ENCODE results near the gene P2RY12.

P2RY12 gene

GRCh38 chr3:151347432-151347831, 37.1 kb downstream of the P2RY12 start:
- Histone ChIP-seq H3K4me3 (ENCODE audit: extremely low read depth, insufficient read depth, low read length, poor library complexity, severe bottlenecking) (no peak overlapping the region), H3K4me1 (ENCODE audit: control insufficient read depth, insufficient read depth, low read length, poor library complexity, severe bottlenecking) (no peaks in the 10 kb centered on the region), H3K36me3 (ENCODE audit: control insufficient read depth, insufficient read depth, low read length) (no peaks in the 10 kb centered on the region), H3K9me3 (ENCODE audit: control insufficient read depth, low read length) (no peaks in the 10 kb centered on the region), H3K27ac (ENCODE audit: low read depth, low read length, severe bottlenecking) (no peak overlapping the region)
- 67% methylated on average over 3 to 4 of the region's 6 CpGs for WGBS, 2 experiments (ENCODE audit: insufficient coverage in 2 of 2)

GRCh38 chr3:151346292-151346691, 38.3 kb downstream of the P2RY12 start:
- Histone ChIP-seq H3K4me3 (ENCODE audit: extremely low read depth, insufficient read depth, low read length, poor library complexity, severe bottlenecking) (no peak overlapping the region), H3K4me1 (ENCODE audit: control insufficient read depth, insufficient read depth, low read length, poor library complexity, severe bottlenecking) (no peaks in the 10 kb centered on the region), H3K9me3 (ENCODE audit: control insufficient read depth, low read length) (no peaks in the 10 kb centered on the region), H3K36me3 (ENCODE audit: control insufficient read depth, insufficient read depth, low read length) (no peaks in the 10 kb centered on the region), H3K27ac (ENCODE audit: low read depth, low read length, severe bottlenecking) (no peak overlapping the region)
- 69 to 100% methylated on average over 1 to 2 of the region's 3 CpGs for WGBS, 2 experiments (ENCODE audit: insufficient coverage in 2 of 2)

GRCh38 chr3:151345859-151346258, 38.7 kb downstream of the P2RY12 start:
- Histone ChIP-seq H3K36me3 (ENCODE audit: control insufficient read depth, insufficient read depth, low read length) (no peaks in the 10 kb centered on the region), H3K4me1 (ENCODE audit: control insufficient read depth, insufficient read depth, low read length, poor library complexity, severe bottlenecking) (no peaks in the 10 kb centered on the region), H3K4me3 (ENCODE audit: extremely low read depth, insufficient read depth, low read length, poor library complexity, severe bottlenecking) (no peak overlapping the region), H3K9me3 (ENCODE audit: control insufficient read depth, low read length) (no peaks in the 10 kb centered on the region), H3K27ac (ENCODE audit: low read depth, low read length, severe bottlenecking) (no peak overlapping the region)
- 85 to 100% methylated on average over 1 to 2 of the region's 2 CpGs for WGBS, 2 experiments (ENCODE audit: insufficient coverage in 2 of 2)

GRCh38 chr3:151331696-151332095, 52.9 kb downstream of the P2RY12 start:
- 100% methylated on average over 1 to 2 of the region's 2 CpGs for WGBS, 2 experiments (ENCODE audit: insufficient coverage in 2 of 2)
- no peak overlapping the region for H3K27ac ChIP-seq (ENCODE audit: low read depth, low read length, severe bottlenecking)
- H3K4me3 ChIP-seq (ENCODE audit: extremely low read depth, insufficient read depth, low read length, poor library complexity, severe bottlenecking) = no peak overlapping the region
- no peaks in the 10 kb centered on the region for H3K4me1 ChIP-seq (ENCODE audit: control insufficient read depth, insufficient read depth, low read length, poor library complexity, severe bottlenecking)
- no peaks in the 10 kb centered on the region for H3K36me3 ChIP-seq (ENCODE audit: control insufficient read depth, insufficient read depth, low read length)
- H3K9me3 ChIP-seq (ENCODE audit: control insufficient read depth, low read length) = no peaks in the 10 kb centered on the region

- Histone ChIP-seq H3K36me3 (ENCODE audit: control insufficient read depth, insufficient read depth, low read length) (no peaks in the 10 kb centered on the region), H3K4me3 (ENCODE audit: extremely low read depth, insufficient read depth, low read length, poor library complexity, severe bottlenecking) (no peak overlapping the region), H3K9me3 (ENCODE audit: control insufficient read depth, low read length) (no peaks in the 10 kb centered on the region), H3K27ac (ENCODE audit: low read depth, low read length, severe bottlenecking) (no peak overlapping the region), H3K4me1 (ENCODE audit: control insufficient read depth, insufficient read depth, low read length, poor library complexity, severe bottlenecking) (no peaks in the 10 kb centered on the region)
Observed at GRCh38 chr3:151330899-151331298, 53.7 kb downstream of the P2RY12 start.

GRCh38 chr3:151330379-151330778, 54.2 kb downstream of the P2RY12 start:
- 96 to 100% methylated on average over 2 to 3 of the region's 4 CpGs for WGBS, 2 experiments (ENCODE audit: insufficient coverage in 2 of 2)
- no peak overlapping the region for H3K27ac ChIP-seq (ENCODE audit: low read depth, low read length, severe bottlenecking)
- no peak overlapping the region for H3K4me3 ChIP-seq (ENCODE audit: extremely low read depth, insufficient read depth, low read length, poor library complexity, severe bottlenecking)
- no peaks in the 10 kb centered on the region for H3K4me1 ChIP-seq (ENCODE audit: control insufficient read depth, insufficient read depth, low read length, poor library complexity, severe bottlenecking)
- no peaks in the 10 kb centered on the region for H3K9me3 ChIP-seq (ENCODE audit: control insufficient read depth, low read length)
- H3K36me3 ChIP-seq (ENCODE audit: control insufficient read depth, insufficient read depth, low read length) = no peaks in the 10 kb centered on the region

GRCh38 chr3:151329363-151329762, 55.2 kb downstream of the P2RY12 start, which contains the start of gene P2RY13:
P2RY13 (minus strand) TSS chr3:151329549; CDS start chr3:151329528, 21 bp downstream.
- no CpG with 5 or more reads among the region's 1 CpG for WGBS, 2 experiments (ENCODE audit: insufficient coverage in 2 of 2)
- Histone ChIP-seq H3K27ac (ENCODE audit: low read depth, low read length, severe bottlenecking) (no peak within 1 kb of the TSS), H3K4me3 (ENCODE audit: extremely low read depth, insufficient read depth, low read length, poor library complexity, severe bottlenecking) (no peak within 1 kb of the TSS), H3K36me3 (ENCODE audit: control insufficient read depth, insufficient read depth, low read length) (no peaks in the 10 kb centered on the region), H3K9me3 (ENCODE audit: control insufficient read depth, low read length) (no peaks in the 10 kb centered on the region), H3K4me1 (ENCODE audit: control insufficient read depth, insufficient read depth, low read length, poor library complexity, severe bottlenecking) (no peaks in the 10 kb centered on the region)

- no peak overlapping the region for H3K4me3 ChIP-seq (ENCODE audit: extremely low read depth, insufficient read depth, low read length, poor library complexity, severe bottlenecking)
- no peaks in the 10 kb centered on the region for H3K36me3 ChIP-seq (ENCODE audit: control insufficient read depth, insufficient read depth, low read length)
- no peak overlapping the region for H3K27ac ChIP-seq (ENCODE audit: low read depth, low read length, severe bottlenecking)
- 83 to 84% methylated on average over 8 of the region's 10 CpGs for WGBS, 2 experiments (ENCODE audit: insufficient coverage in 2 of 2)
- no peaks in the 10 kb centered on the region for H3K9me3 ChIP-seq (ENCODE audit: control insufficient read depth, low read length)
- H3K4me1 ChIP-seq (ENCODE audit: control insufficient read depth, insufficient read depth, low read length, poor library complexity, severe bottlenecking) = no peaks in the 10 kb centered on the region
Observed at GRCh38 chr3:151328298-151328995, 56.1 kb downstream of the P2RY12 start.

GRCh38 chr3:151327571-151328198, 56.9 kb downstream of the P2RY12 start:
- WGBS, 2 experiments (ENCODE audit: insufficient coverage in 2 of 2) = no CpG with 5 or more reads among the region's 3 CpGs
- no peaks in the 10 kb centered on the region for H3K36me3 ChIP-seq (ENCODE audit: control insufficient read depth, insufficient read depth, low read length)
- H3K4me1 ChIP-seq (ENCODE audit: control insufficient read depth, insufficient read depth, low read length, poor library complexity, severe bottlenecking) = no peaks in the 10 kb centered on the region
- H3K4me3 ChIP-seq (ENCODE audit: extremely low read depth, insufficient read depth, low read length, poor library complexity, severe bottlenecking) = no peak overlapping the region
- no peaks in the 10 kb centered on the region for H3K9me3 ChIP-seq (ENCODE audit: control insufficient read depth, low read length)
- no peak overlapping the region for H3K27ac ChIP-seq (ENCODE audit: low read depth, low read length, severe bottlenecking)

GRCh38 chr3:151322511-151322910, 62.0 kb downstream of the P2RY12 start:
- H3K4me1 ChIP-seq (ENCODE audit: control insufficient read depth, insufficient read depth, low read length, poor library complexity, severe bottlenecking) = peaks cover under 1% of the 10 kb centered on the region
- no peaks in the 10 kb centered on the region for H3K36me3 ChIP-seq (ENCODE audit: control insufficient read depth, insufficient read depth, low read length)
- H3K4me3 ChIP-seq (ENCODE audit: extremely low read depth, insufficient read depth, low read length, poor library complexity, severe bottlenecking) = no peak overlapping the region
- whole genome bisulfite sequencing, 2 experiments (ENCODE audit: insufficient coverage in 2 of 2) = no CpG with 5 or more reads among the region's 1 CpG
- no peak overlapping the region for H3K27ac ChIP-seq (ENCODE audit: low read depth, low read length, severe bottlenecking)
- no peaks in the 10 kb centered on the region for H3K9me3 ChIP-seq (ENCODE audit: control insufficient read depth, low read length)

GRCh38 chr3:151321526-151321925, 63.0 kb downstream of the P2RY12 start:
- Histone ChIP-seq H3K4me1 (ENCODE audit: control insufficient read depth, insufficient read depth, low read length, poor library complexity, severe bottlenecking) (peaks cover 9% of the 10 kb centered on the region), H3K9me3 (ENCODE audit: control insufficient read depth, low read length) (no peaks in the 10 kb centered on the region), H3K36me3 (ENCODE audit: control insufficient read depth, insufficient read depth, low read length) (no peaks in the 10 kb centered on the region), H3K4me3 (ENCODE audit: extremely low read depth, insufficient read depth, low read length, poor library complexity, severe bottlenecking) (no peak overlapping the region), H3K27ac (ENCODE audit: low read depth, low read length, severe bottlenecking) (no peak overlapping the region)
- WGBS, 2 experiments (ENCODE audit: insufficient coverage in 2 of 2) = no CpG with 5 or more reads among the region's 1 CpG
